CD4-positive, alpha-beta T cell (primary cell): ENCODE data around the gene COL18A1. TPM values are rescaled to one million over a fixed set of nuclear protein-coding genes. Genes with fewer than 3 reads are reported as not detected.

ENCODE experiments used
- ATAC-seq: fragments of 200-7000 bp; cut with Tn5 transposase; one replicate; pipeline ENCODE4 v1.10.0; 2022; ENCODE audit warnings: mild to moderate bottlenecking; ENCODE audit not compliant: poor library complexity
- CTCF ChIA-PET: fragments of 350-600 bp; sonication (Branson Sonifier 250); formaldehyde crosslinking; loops from one replicate; lab custom pipeline; 2021; ENCODE audit warnings: antibody characterized with exemption, inconsistent platforms; lab: Charles Lee
- POLR2A ChIA-PET: fragments of 350-600 bp; sonication (Branson Sonifier 250); formaldehyde crosslinking; loops from one replicate; lab custom pipeline; 2021; ENCODE audit warnings: antibody characterized with exemption, inconsistent platforms; lab: Charles Lee
- DNase-seq, 14 experiments: peaks; one replicate each; pipeline ENCODE4 v3.0.0-alpha.2; 2013 to 2020; ENCODE audit warnings: mixed read lengths in 2 of 14
- H3K27ac ChIP-seq, 2 donors: one replicate each; pipeline versions ENCODE4 v1.5.1 to v1.7.0; 2013; ENCODE audit warnings: low read length in 2 of 2, low read depth in 1 of 2, mild to moderate bottlenecking in 1 of 2
- H3K27me3 ChIP-seq, 2 experiments: 1 replicate in 1 of 2; 2 replicates in 1 of 2; pipeline versions ENCODE4 v1.6.1 to v1.7.0; 2013; ENCODE audit warnings: low read length in 2 of 2, control low read depth in 1 of 2, mild to moderate bottlenecking in 1 of 2, moderate library complexity in 1 of 2; ENCODE audit not compliant: insufficient read depth in 2 of 2, control insufficient read depth in 1 of 2
- H3K36me3 ChIP-seq: one replicate; pipeline ENCODE4 v1.6.1; 2013; ENCODE audit warnings: low read length, control low read depth; ENCODE audit not compliant: insufficient read depth
- H3K4me1 ChIP-seq: one replicate; pipeline ENCODE4 v1.6.1; 2013; ENCODE audit warnings: low read length, control low read depth; ENCODE audit not compliant: insufficient read depth
- H3K4me3 ChIP-seq: one replicate; pipeline ENCODE4 v1.5.1; 2013; ENCODE audit warnings: mild to moderate bottlenecking, low read length, moderate library complexity
- H3K9me3 ChIP-seq, 2 experiments: 1 replicate in 1 of 2; 2 replicates in 1 of 2; pipeline versions ENCODE4 v1.6.1 to v1.7.0; 2013; ENCODE audit warnings: low read length in 2 of 2, mild to moderate bottlenecking in 2 of 2, control low read depth in 1 of 2, moderate library complexity in 1 of 2; ENCODE audit not compliant: control insufficient read depth in 1 of 2, insufficient read depth in 1 of 2
- H3K27ac Mint-ChIP-seq: one replicate; pipeline ENCODE4 v1.8.0; 2020; ENCODE audit warnings: mixed read lengths
- H3K27me3 Mint-ChIP-seq: one replicate; pipeline ENCODE4 v1.8.0; 2021; ENCODE audit warnings: mixed read lengths
- H3K36me3 Mint-ChIP-seq: one replicate; pipeline ENCODE4 v1.8.0; 2021; ENCODE audit warnings: low read depth, mixed read lengths
- H3K4me1 Mint-ChIP-seq: one replicate; pipeline ENCODE4 v1.8.0; 2021; ENCODE audit warnings: low read depth, mixed read lengths
- H3K4me3 Mint-ChIP-seq: one replicate; pipeline ENCODE4 v1.8.0; 2020; ENCODE audit warnings: mild to moderate bottlenecking, mixed read lengths
- H3K9me3 Mint-ChIP-seq: one replicate; pipeline ENCODE4 v1.8.0; 2020; ENCODE audit warnings: mixed read lengths
- CTCF ChIP-seq: fragments of 200-600 bp; IDR thresholded peaks from one replicate; pipeline ENCODE4 v1.8.0; 2022; ENCODE audit warnings: antibody characterized with exemption, mild to moderate bottlenecking
- intact Hi-C, 2 experiments: fragments of 100-400 bp; cut with DNase I in 1 of 2; cut with micrococcal nuclease in 1 of 2; formaldehyde crosslinking; loops; one replicate each; pipeline versions ENCODE4 v1.15.1 to v1.9.0; 2023 to 2025; cut with DNase I, micrococcal nuclease
- total RNA-seq, 174 experiments: library from RNA in 2 of 174; stranded (reverse) in 2 of 174; gene quantifications; one replicate each; pipeline ENCODE4 v1.2.3 and lab custom pipeline; 2021 to 2026

Gene COL18A1
- total RNA-seq, 2 experiments from 2014 or later = 15.2 to 16.0 TPM

- H3K27me3 Mint-ChIP-seq = no peaks in the 10 kb centered on the region
- Histone ChIP-seq H3K36me3 (no peaks in the 10 kb centered on the region), H3K4me3 (no peak overlapping the region), H3K4me1 (peaks cover 3% of the 10 kb centered on the region), H3K27me3 (no peaks in the 10 kb centered on the region), H3K27ac (no peak overlapping the region), H3K9me3 (no peaks in the 10 kb centered on the region)
- no peaks in the 10 kb centered on the region for H3K4me1 Mint-ChIP-seq
- TF ChIP-seq CTCF = no peak
- intact Hi-C loops = no loop called here
- ChIA-PET CTCF (no interaction called here), POLR2A (no interaction called here)
- no peak overlapping the region for H3K27ac Mint-ChIP-seq
- DNase-seq = no peak
- no peaks in the 10 kb centered on the region for H3K36me3 Mint-ChIP-seq
- H3K9me3 Mint-ChIP-seq = no peaks in the 10 kb centered on the region
- H3K4me3 Mint-ChIP-seq = no peak overlapping the region
- ATAC-seq = no peak
Measured at GRCh38 chr21:45504516-45505415, 99.8 kb downstream of the COL18A1 start.

GRCh38 chr21:45505416-45506021 lies 100.6 kb downstream of the COL18A1 start:
- intact Hi-C loops = no loop called here
- Mint-ChIP-seq H3K4me3 (no peak overlapping the region), H3K9me3 (no peaks in the 10 kb centered on the region), H3K4me1 (no peaks in the 10 kb centered on the region), H3K36me3 (no peaks in the 10 kb centered on the region), H3K27me3 (no peaks in the 10 kb centered on the region), H3K27ac (no peak overlapping the region)
- no peaks in the 10 kb centered on the region for H3K4me1 ChIP-seq
- no peaks in the 10 kb centered on the region for H3K9me3 ChIP-seq
- no peak overlapping the region for H3K4me3 ChIP-seq
- H3K36me3 ChIP-seq = no peaks in the 10 kb centered on the region
- no peak for TF ChIP-seq CTCF
- CTCF ChIA-PET = no interaction called here
- no peak overlapping the region for H3K27ac ChIP-seq
- ATAC-seq = no peak
- DNase-seq = no peak
- POLR2A ChIA-PET = no interaction called here
- H3K27me3 ChIP-seq = no peaks in the 10 kb centered on the region

GRCh38 chr21:45506241-45506817 lies 101.4 kb downstream of the COL18A1 start:
- intact Hi-C loops = no loop called here
- Histone ChIP-seq H3K36me3 (no peaks in the 10 kb centered on the region), H3K9me3 (no peaks in the 10 kb centered on the region), H3K27ac (no peak overlapping the region), H3K4me3 (no peak overlapping the region), H3K27me3 (no peaks in the 10 kb centered on the region), H3K4me1 (no peaks in the 10 kb centered on the region)
- ATAC-seq (no peak), DNase-seq (no peak)
- ChIA-PET POLR2A (no interaction called here), CTCF (no interaction called here)
- Mint-ChIP-seq H3K27me3 (no peaks in the 10 kb centered on the region), H3K4me3 (no peak overlapping the region), H3K9me3 (no peaks in the 10 kb centered on the region), H3K27ac (no peak overlapping the region), H3K36me3 (no peaks in the 10 kb centered on the region), H3K4me1 (no peaks in the 10 kb centered on the region)
- TF ChIP-seq CTCF = no peak
